GM21390 (cell line): ENCODE measurements around the gene NRP2.

Source experiments
- ATAC-seq: cut with Tn5 transposase; IDR thresholded peaks from one replicate; pipeline ENCODE4 v1.9.1; 2021; ENCODE audit not compliant: unreplicated experiment

NRP2 gene

GRCh38 chr2:205750797-205751196, 68.5 kb downstream of the NRP2 start:
- ATAC-seq, result no peak

DNA sequence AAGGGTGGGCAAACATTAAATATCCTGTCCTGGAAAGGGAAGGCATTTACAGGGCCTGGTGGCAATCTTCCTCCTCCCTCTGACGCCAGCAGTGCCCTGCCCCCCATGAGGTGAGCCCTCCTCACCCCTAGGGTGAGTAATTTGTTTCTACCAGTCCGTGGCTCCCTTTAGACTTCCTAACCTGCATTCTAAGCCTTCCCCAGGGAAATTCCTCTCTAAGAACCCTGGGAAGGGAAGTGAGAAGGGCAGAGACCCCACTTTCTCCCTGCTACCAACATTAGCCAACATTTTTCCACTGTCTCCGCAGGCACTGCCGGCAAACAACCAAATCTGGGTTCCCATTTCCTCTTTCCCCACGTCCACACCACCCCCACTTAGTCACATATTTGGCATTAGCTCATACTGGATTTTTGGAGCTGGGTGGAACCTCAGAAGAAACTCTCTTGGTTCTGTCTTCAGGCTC, 69.3 kb downstream of the NRP2 start:
- ATAC-seq, result no peak

GRCh38 chr2:205752296-205752820, 70.1 kb downstream of the NRP2 start:
- ATAC-seq, result no peak

DNA sequence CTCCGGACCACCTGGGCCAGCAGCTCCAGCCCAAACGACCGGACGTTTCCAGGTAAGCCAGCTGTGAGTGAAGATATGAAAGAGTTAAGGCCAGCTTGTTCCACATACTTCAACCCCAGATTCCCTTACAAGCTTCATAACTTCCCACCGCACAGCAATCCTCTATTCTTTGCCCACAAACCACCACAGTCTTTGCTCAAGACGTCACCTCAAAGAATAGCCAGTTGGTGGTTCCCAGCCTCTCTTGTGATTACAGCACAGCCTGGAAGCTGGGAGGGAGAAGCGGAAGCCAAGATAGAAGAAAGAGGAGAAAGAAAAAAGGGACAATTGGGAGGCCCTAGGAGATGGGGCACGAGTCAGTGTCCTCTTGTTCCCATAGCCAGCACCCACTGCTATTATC, 70.6 kb downstream of the NRP2 start:
- no peak for ATAC-seq

- no peak for ATAC-seq
Measured at GRCh38 chr2:205754285-205754923, 72.1 kb downstream of the NRP2 start.

GRCh38 chr2:205754924-205755321, 72.6 kb downstream of the NRP2 start:
- ATAC-seq, result no peak

DNA sequence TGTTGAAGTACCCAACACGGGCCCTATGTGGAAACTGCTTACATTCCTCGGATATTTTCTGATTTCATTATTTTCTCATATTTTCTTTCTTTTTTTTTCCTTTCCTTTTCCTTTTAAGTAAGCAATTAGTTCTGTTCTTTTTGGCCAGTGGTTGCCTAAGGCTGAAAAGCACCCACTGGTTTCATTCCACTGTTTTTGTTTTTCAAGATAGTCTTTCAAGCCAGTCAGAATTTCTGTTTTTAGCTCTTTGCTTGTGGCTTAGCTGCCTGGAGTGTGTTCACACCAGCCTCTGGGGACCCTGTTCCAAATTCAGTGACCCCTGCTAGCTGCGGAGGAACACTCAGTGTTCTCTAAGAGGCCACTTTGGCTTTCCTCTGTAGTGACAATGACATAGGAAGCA, 73.6 kb downstream of the NRP2 start:
- no peak for ATAC-seq

GRCh38 chr2:205757271-205757670, 75.0 kb downstream of the NRP2 start:
- ATAC-seq, result no peak

GRCh38 chr2:205758051-205758450, 75.8 kb downstream of the NRP2 start:
- ATAC-seq, result no peak

DNA sequence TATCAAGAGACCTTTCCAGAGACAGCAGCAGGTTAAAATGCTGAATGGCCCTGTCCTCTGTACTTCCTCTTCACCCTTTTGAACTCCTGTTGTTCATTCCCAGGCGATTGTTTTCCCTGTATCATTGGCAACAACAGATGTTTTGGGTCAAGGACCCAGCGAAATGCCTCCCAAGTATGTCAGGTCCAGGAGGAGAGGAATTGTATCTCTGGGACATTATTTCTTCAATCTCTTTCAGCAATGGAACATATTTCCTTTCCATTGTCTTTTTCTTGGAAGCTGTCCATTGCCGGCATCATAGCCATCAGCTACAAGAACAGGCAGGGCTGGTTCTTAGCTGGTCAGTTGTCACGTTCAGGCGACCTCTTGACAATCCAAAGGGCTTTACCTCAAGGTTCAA, 76.2 kb downstream of the NRP2 start:
- ATAC-seq, result no peak

DNA sequence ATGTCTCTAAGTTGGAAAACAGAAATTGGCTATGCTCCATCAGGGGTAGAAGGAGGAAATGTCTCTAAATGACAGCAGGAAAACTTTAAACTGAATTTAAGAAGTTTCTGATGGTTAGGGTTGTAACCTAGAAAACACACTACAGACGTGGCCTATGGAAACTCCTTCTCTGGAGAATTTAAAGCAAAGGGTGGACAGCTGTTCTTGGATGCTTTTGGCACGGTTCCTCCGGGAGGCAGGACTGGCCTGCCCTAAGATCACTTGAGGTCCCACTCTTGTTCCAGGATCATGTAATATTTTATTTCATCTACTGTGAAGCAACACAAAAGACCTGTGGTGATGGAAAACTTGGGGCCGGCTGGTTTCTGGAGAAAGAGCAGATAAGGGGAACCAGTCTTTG, 77.0 kb downstream of the NRP2 start:
- no peak for ATAC-seq

GRCh38 chr2:205759732-205760131, 77.4 kb downstream of the NRP2 start:
- no peak for ATAC-seq

GRCh38 chr2:205760157-205760556, 77.9 kb downstream of the NRP2 start:
- ATAC-seq, result no peak

GRCh38 chr2:205761421-205761820, 79.1 kb downstream of the NRP2 start:
- no peak for ATAC-seq

- ATAC-seq, result no peak
Measured at GRCh38 chr2:205762881-205763280, 80.6 kb downstream of the NRP2 start.

DNA sequence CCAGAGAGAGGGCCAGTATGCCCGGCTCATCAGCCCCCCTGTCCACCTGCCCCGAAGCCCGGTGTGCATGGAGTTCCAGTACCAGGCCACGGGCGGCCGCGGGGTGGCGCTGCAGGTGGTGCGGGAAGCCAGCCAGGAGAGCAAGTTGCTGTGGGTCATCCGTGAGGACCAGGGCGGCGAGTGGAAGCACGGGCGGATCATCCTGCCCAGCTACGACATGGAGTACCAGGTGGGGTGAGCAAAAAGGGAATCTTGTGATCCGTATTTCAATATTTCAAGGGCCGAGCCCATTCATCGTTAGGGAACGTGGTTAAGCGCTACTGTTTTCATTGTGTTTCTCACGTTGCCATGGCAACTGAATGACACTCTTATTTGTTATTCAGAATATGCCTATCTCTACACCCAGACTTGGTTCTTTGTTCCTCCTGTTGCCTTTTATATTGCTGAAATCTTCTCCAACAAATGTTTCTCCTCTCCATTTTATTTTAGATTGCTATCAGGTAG, 81.5 kb downstream of the NRP2 start:
- no peak for ATAC-seq

GRCh38 chr2:205764270-205764746, 82.0 kb downstream of the NRP2 start:
- ATAC-seq, result no peak

DNA sequence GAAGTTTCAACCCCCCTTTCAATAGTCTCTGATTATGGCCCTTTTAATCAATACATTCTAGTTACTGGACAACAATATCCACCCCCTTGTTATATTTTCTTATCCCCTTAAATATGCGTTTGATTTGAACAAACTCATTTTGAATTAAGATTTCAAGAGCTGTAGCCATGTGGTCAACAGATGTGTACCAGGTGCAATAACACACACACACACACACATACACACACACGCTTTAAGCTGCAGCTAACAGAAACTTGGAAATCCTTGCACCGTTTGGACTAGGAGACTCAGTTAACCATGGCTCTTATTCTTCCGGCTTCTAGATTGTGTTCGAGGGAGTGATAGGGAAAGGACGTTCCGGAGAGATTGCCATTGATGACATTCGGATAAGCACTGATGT, 82.8 kb downstream of the NRP2 start:
- no peak for ATAC-seq

- no peak for ATAC-seq
Measured at GRCh38 chr2:205766779-205767359, 84.6 kb downstream of the NRP2 start.

DNA sequence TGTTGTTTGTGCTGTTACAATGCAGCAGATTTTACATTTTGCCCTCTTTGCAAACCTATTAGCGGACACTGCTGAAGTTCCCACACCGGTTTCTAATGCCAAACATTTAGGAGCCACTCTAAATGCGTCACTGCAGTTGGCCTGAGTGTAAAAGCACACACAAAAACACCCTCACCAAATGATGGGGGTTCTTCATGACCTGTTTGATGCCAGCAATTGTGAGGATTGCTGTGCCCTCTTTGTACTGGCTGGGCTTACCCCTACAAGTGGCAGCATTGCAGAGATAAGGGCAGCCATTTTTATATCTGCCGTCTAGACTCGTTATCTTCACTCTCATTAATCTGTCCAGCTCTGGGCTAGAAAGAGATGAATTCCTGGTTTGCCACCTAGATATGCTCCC, 85.3 kb downstream of the NRP2 start:
- no peak for ATAC-seq

- no peak for ATAC-seq
Measured at GRCh38 chr2:205768341-205768740, 86.0 kb downstream of the NRP2 start.

GRCh38 chr2:205768815-205769494, 86.7 kb downstream of the NRP2 start:
- no peak for ATAC-seq
